DND-41 (cell line): ENCODE data around the gene FBRSL1.

Source experiments
- CTCF ChIP-seq: IDR thresholded peaks from 2 replicates; pipeline ENCODE4 v1.5.1; 2012; ENCODE audit warnings: borderline replicate concordance, low read length, moderate library complexity, mild to moderate bottlenecking; ENCODE audit not compliant: poor library complexity, severe bottlenecking; ENCODE audit errors: extremely low read depth
- EZH2 ChIP-seq: IDR thresholded peaks from 3 replicates; pipeline ENCODE4 v1.6.1; 2012; ENCODE audit warnings: borderline replicate concordance, low read depth, mild to moderate bottlenecking, moderate library complexity, low read length, inconsistent platforms; ENCODE audit not compliant: severe bottlenecking

GRCh38 chr12:132555686-132556085 is 65.7 kb downstream of the FBRSL1 start:
- TF ChIP-seq CTCF (no peak), EZH2 (no peak)
